Stimulated activated CD4-positive, alpha-beta T cell treated with anti-CD3 and anti-CD28 coated beads, Interleukin-12 subunit alpha, Interleukin-12 subunit beta, amount 100 ng/mL, for 48 hours (primary cell): ENCODE data around the gene AMBRA1.
"Not testable (repeated sequence)": the region's sequence is repeated elsewhere in the genome, so short reads cannot be mapped to it uniquely, and the experiment has no call there.

Experiments used
- DNase-seq, 3 donors: peaks; one replicate each; pipeline ENCODE4 v3.0.0-alpha.2; 2020; ENCODE audit warnings: low read depth in 2 of 3, low spot score in 1 of 3

Gene AMBRA1

DNA sequence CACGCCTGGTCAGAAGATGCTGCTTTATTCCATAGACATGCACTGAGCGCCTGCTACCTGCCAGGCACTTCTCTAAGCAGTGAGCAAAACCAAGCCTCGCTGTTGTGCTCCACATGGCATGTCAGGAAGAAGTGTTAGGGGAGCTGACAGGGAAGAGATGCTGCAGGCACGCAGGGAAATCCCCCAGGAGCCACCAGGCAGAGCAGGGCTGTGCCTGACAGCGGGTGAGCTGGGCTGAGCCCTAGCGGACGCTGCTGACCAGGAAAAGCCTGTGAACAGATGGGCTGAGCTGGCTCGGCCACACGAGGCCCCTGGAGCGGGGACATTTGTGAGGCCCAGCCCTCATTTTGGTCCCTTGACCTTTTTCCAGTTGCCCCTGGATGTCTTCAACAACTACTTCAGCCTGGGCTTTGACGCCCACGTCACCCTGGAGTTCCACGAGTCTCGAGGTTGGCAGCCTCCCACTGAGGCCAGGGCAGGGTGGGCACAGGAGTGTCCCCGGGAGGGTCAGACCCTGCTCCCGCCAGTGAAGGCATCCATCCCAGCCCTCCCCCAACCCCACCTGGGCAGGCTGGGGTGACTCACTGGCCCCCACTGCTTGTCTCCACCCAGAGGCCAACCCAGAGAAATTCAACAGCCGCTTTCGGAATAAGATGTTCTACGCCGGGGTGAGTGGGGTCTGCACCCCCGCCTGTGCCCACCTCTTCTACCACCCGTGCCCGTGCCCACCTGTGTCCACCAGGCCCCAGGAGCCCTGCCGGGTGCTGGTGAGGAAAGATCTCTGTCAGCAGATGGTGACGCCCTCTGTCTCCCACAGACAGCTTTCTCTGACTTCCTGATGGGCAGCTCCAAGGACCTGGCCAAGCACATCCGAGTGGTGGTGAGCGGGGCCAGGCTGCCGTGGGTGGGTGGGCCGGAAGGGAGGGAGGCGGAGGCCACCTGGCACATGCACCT lies 219.8 kb downstream of the AMBRA1 start:
- no peak for DNase-seq

DNA sequence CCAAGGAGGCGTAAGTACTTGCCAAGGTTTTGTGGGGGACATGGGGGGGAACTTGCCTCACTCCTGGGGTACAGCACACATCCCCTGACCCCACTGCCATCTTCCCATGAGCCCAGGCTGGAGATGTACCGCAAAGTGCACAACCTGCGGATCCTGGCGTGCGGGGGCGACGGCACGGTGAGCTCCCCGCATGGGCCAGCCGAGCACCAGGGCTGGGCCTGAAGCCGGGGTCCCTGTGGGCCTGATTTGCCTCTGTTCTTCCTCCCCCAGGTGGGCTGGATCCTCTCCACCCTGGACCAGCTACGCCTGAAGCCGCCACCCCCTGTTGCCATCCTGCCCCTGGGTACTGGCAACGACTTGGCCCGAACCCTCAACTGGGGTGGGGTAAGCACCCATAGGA lies 221.3 kb downstream of the AMBRA1 start:
- DNase-seq: not testable (repeated sequence)

DNA sequence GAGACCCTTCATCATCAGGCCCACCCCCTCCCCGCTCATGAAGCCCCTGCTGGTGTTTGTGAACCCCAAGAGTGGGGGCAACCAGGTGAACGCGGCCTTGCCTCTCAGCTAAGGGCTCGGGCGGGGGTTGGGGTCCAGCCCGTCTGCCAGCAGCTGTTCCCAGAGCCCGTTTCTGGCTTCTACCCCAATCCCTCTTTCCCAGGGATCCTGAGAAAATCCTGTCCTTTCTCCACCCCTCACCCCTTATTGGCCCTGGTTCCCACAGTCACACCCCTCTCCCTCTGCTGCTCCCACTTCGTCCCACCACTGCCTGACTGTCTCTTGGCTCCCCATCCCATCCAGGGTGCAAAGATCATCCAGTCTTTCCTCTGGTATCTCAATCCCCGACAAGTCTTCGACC lies 221.7 kb downstream of the AMBRA1 start:
- DNase-seq: no peak

DNA sequence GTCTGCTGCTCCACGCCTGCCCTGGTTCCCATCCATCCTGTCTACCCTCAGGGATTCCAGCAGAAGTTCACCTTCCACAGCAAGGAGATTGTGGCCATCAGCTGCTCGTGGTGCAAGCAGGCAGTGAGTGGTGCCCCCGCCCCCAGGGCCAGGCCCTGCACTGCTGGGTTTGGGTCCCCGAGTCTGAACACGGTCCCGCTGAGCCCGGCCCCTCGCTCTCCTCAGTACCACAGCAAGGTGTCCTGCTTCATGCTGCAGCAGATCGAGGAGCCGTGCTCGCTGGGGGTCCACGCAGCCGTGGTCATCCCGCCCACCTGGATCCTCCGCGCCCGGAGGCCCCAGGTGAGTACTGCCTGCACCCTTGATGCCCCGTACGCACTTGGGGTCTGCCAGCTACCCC lies 222.6 kb downstream of the AMBRA1 start:
- DNase-seq: not testable (repeated sequence)

DNA sequence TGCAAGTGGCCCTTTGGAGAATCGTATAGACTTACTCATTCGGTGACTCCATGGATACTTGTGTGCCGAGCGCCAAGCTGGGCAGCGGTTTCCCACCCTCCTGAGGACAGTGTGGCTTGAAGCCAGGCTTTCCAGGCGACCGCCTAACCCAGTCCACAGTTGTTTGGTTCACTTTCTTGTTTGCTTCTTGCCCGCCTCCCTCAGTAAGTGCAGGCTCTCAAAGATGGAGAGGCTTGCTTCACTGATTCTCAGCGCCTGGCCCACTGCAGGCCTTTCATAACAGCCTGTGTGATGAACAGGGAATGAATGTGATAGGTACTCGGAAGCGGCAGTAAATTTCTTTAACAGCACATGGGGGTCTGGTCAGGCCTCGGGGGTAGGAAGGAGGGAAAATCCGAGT lies 223.6 kb downstream of the AMBRA1 start:
- DNase-seq: no peak

DNA sequence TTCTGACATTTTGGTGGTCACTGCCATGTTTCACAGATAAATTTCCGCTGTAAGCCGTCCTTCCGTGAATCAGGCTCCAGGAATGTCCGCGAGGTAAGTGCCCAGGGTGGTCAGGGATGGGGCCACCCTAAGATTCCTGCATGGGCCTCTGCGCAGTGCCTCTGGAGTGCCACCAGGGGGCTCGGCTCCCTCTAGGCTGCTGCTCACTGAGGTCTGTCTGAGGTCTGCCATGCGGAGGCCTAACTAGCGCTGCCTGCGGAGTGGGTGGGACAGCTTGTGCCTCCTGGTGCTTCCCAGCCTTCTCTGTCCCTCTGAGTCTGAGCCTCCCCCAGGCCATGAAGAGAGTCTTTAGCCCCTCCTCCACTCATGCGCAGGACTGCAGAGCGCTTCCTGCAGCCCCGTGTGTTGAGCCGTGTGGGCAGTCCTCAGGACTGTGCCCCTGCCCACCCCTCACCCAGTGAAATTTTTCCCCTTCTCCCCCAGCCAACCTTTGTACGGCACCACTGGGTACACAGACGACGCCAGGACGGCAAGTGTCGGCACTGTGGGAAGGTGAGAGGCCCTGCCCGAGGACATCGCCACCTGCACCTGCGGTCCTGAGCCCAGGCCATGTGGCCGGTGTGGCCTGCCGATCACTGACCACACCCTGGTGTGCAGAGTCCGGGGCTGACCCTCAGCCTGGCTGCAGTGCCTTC lies 224.2 kb downstream of the AMBRA1 start:
- peak in 1 of 3 donors; percentile 60 for DNase-seq

DNA sequence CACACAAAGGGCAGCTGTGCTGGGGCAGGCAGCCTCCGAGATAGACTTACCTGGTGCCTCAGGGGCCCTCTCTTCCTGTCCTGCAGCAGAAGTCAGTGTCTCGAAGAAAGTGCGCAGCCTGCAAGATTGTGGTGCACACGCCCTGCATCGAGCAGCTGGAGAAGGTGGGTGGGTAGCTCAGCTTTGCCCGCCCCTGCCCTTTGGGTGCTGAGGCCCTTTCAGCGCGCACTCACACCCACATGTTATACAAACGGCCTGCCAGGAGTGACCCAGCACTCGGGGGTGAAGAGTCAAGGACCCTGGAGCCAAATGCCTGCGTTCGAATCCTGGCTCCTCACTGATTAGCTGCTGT lies 225.9 kb downstream of the AMBRA1 start:
- DNase-seq: no peak

DNA sequence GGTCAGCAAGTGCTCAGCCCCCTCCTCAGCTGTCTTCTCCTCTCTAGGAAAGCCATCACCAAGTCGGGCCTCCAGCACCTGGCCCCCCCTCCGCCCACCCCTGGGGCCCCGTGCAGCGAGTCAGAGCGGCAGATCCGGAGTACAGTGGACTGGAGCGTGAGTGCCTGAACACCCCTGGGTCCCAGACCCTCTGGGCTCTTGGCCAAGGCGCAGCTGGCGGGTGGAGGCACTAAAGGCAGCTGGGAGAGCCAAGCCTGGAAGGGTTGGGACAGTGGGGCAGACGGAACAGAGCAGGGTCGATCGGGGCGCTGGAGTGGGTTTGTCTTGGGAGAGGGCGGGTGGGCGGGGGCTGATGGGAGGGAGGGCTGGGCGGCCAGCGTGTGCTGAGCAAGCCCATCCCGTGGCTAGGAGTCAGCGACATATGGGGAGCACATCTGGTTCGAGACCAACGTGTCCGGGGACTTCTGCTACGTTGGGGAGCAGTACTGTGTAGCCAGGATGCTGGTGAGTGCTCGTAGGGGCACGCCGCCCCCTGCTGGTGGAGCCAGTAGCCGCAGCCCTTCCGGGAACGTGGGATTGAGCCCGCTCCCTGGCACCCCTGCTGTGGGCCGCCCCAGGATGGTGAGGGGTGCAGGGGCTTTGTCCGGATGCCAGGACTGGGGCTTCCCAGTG lies 226.4 kb downstream of the AMBRA1 start:
- DNase-seq: peak; percentile 46 to 72 (median 61)

DNA sequence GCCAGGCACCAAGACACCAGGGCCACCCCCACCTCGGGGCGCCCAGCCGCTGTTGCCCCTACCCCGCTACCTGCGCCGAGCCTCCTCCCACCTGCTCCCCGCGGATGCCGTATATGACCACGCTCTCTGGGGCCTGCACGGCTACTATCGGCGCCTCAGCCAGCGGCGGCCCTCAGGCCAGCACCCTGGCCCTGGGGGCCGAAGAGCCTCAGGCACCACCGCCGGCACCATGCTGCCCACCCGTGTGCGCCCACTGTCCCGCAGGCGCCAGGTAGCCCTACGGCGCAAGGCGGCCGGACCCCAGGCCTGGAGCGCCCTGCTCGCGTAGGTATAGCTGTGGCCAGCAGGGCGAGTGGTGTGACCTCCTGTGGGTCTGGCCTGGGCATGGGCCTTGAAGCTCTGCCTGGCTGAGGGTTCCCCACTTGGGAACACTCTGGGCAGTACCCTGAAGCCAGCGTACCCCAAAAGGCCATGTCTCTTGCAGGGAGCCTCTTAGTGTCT lies 227.1 kb downstream of the AMBRA1 start:
- no peak for DNase-seq

DNA sequence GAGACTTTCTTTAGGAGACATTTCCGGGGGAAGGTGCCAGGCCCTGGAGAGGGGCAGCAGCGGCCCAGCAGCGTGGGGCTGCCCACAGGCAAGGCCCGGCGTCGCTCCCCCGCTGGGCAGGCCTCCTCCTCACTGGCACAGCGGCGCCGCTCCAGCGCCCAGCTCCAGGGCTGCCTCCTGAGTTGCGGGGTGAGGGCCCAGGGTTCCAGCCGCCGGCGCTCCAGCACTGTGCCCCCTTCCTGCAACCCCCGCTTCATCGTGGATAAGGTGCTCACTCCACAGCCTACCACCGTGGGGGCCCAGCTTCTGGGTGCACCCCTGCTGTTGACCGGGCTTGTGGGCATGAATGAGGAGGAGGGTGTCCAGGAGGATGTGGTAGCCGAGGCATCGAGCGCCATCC lies 227.6 kb downstream of the AMBRA1 start:
- DNase-seq: no peak

DNA sequence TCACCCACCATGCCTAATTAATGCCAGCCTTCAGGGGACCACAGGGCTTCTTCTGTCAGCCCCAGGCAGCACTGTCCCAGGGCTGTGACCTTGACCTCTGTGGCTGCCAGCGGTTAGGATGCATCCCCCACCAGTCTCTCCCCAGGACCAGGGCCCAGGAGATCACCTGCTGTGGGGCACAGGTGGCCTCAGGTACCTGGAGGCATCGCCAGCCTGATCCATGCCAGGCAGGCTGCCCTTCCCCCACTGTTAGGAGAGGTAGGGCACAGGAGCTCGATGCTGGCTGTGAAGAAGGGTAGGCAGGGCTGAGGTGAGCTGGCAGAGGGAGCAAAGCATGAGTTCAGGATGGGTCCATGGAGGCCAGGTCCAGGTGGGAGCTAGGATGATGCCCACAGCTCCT lies 229.0 kb downstream of the AMBRA1 start:
- no peak for DNase-seq

DNA sequence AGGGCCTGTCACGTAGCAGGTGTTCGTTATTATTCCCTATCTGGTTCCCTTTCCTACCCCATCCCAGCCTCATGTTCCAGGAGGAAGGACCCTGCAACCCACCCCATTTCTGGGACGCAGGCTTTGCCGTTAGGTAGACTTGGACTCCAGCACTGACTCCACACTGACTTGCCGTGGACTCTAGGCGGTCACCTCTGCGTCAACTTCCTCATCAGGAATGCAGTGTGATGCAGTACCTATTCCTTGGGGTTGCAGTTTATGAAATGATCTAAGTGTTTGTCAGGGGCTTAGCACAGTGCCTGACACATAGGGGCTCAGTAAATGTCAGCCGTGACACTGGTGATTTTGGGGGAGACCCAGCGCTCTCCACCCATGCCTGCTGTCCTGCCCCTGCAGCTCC lies 229.8 kb downstream of the AMBRA1 start:
- DNase-seq: no peak

DNA sequence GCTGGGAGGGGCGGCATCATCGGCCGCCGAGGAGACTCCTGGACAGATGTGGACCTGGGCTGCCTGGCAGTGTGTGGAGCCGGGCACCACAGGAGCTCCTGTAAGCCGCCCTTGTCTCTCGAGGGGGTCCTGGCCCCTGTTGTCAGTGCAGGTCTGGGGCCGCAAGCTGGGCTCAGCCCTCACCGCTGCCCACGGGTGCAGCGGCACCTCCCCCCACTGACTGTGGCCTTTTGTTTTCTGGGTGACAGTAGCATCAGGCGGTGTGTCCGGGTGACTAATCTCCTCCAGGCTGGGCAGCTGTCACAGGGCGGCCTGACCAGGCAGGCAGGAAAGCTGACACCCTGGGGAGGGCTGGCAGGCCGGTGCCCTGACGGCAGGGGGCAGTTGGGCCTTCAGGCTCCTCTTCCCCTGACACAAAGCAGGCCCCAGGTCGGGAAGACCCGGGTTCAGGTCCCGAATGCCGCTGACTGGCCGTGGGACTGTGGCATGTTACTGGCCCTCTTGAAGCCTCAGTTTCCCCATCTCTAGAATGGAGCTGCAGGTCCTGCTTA lies 230.3 kb downstream of the AMBRA1 start:
- DNase-seq: no peak

DNA sequence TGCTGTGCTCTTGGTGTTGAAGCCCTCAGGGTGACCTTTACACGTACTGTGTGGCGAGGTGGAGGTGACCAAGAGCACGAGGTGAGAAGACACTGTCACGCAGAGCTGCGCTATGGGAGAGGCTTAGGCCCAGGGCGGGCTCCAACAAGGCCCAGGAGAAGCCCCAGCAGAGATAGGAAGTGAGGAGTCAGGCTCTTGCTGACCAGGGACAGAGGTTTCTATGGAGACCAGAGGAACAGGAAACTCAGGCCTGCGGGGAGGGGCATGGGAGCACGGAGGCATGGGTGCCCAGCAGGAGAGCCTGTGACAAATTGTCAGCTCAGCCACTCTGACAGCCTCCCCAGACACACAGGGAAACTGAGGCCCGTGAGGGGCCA lies 230.8 kb downstream of the AMBRA1 start:
- no peak for DNase-seq

DNA sequence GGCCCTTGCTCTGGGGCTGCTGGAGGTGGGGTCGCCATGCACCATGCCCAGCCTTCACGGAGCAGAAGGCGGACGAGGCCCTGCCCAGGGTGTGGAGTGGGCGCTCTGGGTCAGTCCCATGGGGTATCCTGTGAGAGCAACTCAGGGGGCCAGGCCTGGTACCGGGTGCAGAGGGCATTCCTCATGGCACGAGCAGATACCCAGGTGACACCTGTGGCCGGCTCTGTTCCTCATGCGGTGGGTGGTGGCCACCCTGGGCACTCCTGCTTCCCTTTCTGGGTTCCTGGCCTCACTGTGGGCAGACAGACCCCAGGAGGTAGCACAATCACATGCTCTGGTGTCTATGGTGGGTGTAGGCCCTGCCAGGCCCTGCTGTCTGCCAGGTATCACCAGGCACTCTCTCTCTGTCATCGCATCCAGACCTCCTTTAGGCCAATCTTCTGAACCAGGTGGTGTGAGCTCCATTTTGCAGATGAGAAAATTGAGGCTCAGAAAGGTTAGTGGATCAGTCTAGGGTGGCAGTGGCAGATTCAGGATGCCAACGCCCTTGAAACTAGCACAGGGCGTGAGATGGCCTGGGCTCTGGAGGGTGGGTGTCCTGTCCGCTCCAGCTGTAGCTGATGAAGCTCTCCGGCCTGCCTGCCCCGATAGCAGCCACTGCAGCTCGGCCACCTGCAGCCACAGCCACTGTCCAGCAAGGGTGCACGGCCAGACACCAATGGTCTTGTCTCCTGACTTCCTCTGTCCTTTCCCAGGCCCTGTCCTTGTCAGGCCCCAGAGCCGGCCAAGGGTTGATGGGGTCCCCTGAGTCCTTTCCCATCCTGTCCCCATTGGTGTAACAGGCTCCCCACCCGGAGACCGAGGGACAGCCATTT lies 231.4 kb downstream of the AMBRA1 start:
- no peak for DNase-seq

DNA sequence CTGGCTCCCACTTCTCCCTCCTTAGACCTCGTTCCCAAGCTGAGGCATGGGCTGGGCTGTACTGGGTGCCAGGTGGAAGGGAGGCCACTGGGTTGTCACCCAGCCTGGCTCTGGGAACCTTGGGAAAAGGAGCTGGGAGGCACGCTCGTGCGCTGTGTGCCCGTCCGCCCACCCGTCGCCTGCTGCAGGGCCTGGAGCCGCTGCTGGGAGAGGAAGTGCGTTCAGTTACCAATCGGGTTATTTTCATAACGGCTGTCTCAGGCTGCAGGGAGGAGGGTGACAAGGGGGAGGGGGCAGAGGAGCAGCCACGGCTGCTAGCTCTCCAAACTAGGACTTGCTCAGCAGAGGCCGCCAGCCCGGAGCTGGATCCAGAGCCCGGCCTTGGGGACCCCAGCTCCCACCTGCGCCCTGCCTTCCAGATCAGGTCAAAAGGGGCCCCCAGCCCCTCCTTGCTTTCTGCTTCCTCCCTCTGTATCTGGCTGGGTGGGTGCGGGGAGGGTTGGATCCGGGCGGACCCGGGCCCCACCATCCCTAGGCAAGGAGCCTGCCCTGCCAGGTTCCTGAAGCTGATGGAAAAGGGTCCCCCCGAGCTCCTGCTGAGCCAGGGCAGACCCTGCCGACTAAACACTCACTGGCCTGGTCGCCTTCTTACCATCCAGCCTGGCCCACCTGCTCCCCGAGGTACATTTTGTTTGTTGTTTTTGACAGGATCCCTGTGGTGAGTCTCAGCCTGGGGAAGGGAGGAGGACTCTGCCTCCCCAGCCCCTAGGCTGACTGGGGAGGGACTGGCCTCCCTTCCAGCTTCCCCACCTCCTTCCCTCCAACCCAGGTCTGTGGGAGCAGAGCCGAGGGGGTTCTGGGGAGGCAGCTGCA lies 232.3 kb downstream of the AMBRA1 start:
- DNase-seq: peak in 2 of 3 donors; percentile 54 to 59

DNA sequence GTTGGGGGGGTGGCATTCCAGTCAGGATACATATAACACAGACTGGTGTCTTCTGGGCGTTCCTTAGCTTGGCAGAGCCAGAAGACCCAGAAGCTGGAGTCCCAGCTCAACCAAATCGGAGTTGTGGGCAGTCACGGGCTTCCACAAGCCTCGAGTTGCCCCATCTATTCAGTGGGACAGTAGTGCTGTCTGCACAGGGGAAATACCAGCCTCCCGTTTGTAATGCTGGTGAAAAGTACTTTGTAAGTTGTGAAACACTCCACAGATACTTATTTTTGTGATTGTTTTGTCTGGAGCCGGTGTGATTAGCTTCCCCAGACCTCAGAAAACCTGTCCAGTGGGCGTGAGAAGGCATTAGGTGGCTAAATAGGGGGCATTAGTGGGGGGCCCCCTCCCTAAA lies 232.9 kb downstream of the AMBRA1 start:
- DNase-seq: no peak

DNA sequence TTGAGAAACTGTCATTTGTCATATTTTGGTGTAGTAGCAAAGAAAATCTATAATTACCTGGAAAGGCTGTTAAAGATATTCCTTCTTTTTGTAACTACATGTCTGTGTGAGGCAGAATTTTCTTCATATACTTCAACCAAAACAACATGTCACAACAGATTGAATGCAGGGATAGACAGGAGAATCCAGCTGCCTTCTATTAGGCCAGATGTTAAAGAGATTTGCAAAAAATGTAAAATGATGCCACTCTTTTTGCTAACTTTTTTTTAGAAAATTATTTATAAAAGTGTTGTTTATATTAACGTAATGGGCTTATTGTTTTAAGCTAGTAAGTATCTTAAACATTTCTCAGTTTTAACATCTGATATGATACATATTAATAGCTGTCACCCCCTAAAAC lies 233.9 kb downstream of the AMBRA1 start:
- DNase-seq: no peak

DNA sequence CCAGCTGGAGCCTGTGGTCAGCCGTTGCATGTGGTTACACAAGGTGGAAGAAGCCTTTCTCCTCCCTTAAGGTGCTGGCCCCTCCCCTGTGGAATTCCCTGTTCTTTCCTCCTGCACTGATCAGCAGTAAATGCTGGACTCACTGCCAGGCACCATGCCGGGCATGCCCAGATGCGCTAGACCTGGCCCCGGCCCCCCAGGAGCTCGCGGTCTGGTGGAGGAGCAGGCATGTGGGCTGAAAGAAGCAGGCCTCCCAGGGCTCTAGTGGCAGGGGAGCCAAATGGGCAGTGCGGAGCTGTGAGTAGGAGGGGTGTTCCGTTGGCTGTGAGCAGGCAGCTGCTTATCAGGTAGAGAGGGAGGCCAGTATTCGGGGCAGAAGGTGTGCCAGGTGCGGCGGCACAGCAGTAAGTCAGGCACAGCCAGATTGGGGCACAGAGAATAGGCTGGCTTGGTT lies 236.3 kb downstream of the AMBRA1 start:
- no peak for DNase-seq
